GM23338 (cell line): ENCODE data around the gene TAF12. TPM values are rescaled to one million over a fixed set of nuclear protein-coding genes. Genes with fewer than 3 reads are reported as not detected.
A peak's percentile ranks its signal among the peaks of the same experiment; 100 is the strongest.

ENCODE experiments used
- ATAC-seq: fragments of 200-7000 bp; cut with Tn5 transposase; 3 replicates; pipeline ENCODE4 v1.9.1; 2020
- DNase-seq: peaks from one replicate; pipeline ENCODE4 v3.0.0-alpha.2; 2015; ENCODE audit warnings: low spot score
- H2AFZ ChIP-seq: fragments of 200-600 bp; sonication (generic); 2 replicates; pipeline ENCODE4 v1.8.0; 2016; ENCODE audit warnings: antibody characterized with exemption, mild to moderate bottlenecking, moderate library complexity
- H3F3A ChIP-seq: fragments of 200-600 bp; sonication (generic); replicated peaks from 2 replicates; pipeline ENCODE4 v1.8.0; 2017; ENCODE audit warnings: antibody characterized with exemption, mixed run types, low read depth
- H3K27ac ChIP-seq: fragments of 200-600 bp; sonication (generic); 2 replicates; pipeline ENCODE4 v1.6.1; 2016; ENCODE audit warnings: low read depth
- H3K27me3 ChIP-seq: fragments of 200-600 bp; sonication (generic); 2 replicates; pipeline ENCODE4 v1.8.0; 2016; ENCODE audit warnings: mild to moderate bottlenecking, mixed run types, moderate library complexity; ENCODE audit not compliant: insufficient read depth
- H3K36me3 ChIP-seq: fragments of 200-600 bp; sonication (generic); 2 replicates; pipeline ENCODE4 v1.8.0; 2016; ENCODE audit warnings: mild to moderate bottlenecking; ENCODE audit not compliant: insufficient read depth
- H3K4me1 ChIP-seq: fragments of 200-600 bp; sonication (generic); 2 replicates; pipeline ENCODE4 v1.8.0; 2016; ENCODE audit warnings: mild to moderate bottlenecking, moderate library complexity; ENCODE audit not compliant: insufficient read depth
- H3K4me2 ChIP-seq: fragments of 200-600 bp; sonication (generic); 2 replicates; pipeline ENCODE4 v1.7.1; 2017; ENCODE audit warnings: mixed run types
- H3K4me3 ChIP-seq: fragments of 200-600 bp; sonication (generic); 2 replicates; pipeline ENCODE4 v1.6.1; 2016; ENCODE audit warnings: mixed run types
- H3K79me2 ChIP-seq: fragments of 200-600 bp; sonication (generic); replicated peaks from 2 replicates; pipeline ENCODE4 v1.8.0; 2017; ENCODE audit warnings: mild to moderate bottlenecking; ENCODE audit not compliant: insufficient read depth
- H3K9me2 ChIP-seq: fragments of 200-600 bp; sonication (generic); 2 replicates; pipeline ENCODE4 v1.8.0; 2017; ENCODE audit not compliant: insufficient read depth
- H4K20me1 ChIP-seq: fragments of 200-600 bp; sonication (generic); replicated peaks from 2 replicates; pipeline ENCODE4 v1.8.0; 2017; ENCODE audit warnings: mild to moderate bottlenecking; ENCODE audit not compliant: insufficient read depth
- H3K27ac Mint-ChIP-seq: 2 replicates; pipeline ENCODE4 v1.8.0; 2020; ENCODE audit warnings: inconsistent platforms, mild to moderate bottlenecking, moderate library complexity, mixed read lengths
- H3K27me3 Mint-ChIP-seq: 3 replicates; pipeline ENCODE4 v1.8.0; 2022; ENCODE audit warnings: low read depth, mild to moderate bottlenecking, moderate library complexity, mixed read lengths, inconsistent platforms; ENCODE audit not compliant: insufficient read depth, poor library complexity
- H3K36me3 Mint-ChIP-seq: 3 replicates; pipeline ENCODE4 v1.8.0; 2021; ENCODE audit warnings: low read depth, mild to moderate bottlenecking, inconsistent platforms, moderate library complexity, mixed read lengths
- H3K4me1 Mint-ChIP-seq: 3 replicates; pipeline ENCODE4 v1.8.0; 2020; ENCODE audit warnings: mild to moderate bottlenecking, inconsistent platforms, mixed read lengths
- H3K4me3 Mint-ChIP-seq: 3 replicates; pipeline ENCODE4 v1.8.0; 2021; ENCODE audit warnings: moderate library complexity, mild to moderate bottlenecking, inconsistent platforms, mixed read lengths
- H3K9me3 Mint-ChIP-seq: 3 replicates; pipeline ENCODE4 v1.8.0; 2020; ENCODE audit warnings: moderate library complexity, mild to moderate bottlenecking, inconsistent platforms, mixed read lengths
- CREB1 ChIP-seq: fragments of 250-450 bp; sonication (Bioruptor Pico); IDR thresholded peaks from 2 replicates; pipeline ENCODE4 v1.5.0; 2020; ENCODE audit warnings: low read depth, mild to moderate bottlenecking, moderate library complexity
- CTCF ChIP-seq, 2 experiments: fragments of 200-600 bp in 1 of 2; sonication (generic) in 1 of 2; conservative IDR thresholded peaks; 2 replicates each; pipeline versions ENCODE4 v1.5.1 to v1.6.1; 2016 to 2017; ENCODE audit warnings: antibody characterized with exemption in 2 of 2, low read depth in 2 of 2, mild to moderate bottlenecking in 2 of 2, moderate library complexity in 1 of 2
- ETS1 ChIP-seq: IDR thresholded peaks from 2 replicates; pipeline ENCODE4 v1.6.1; 2016; ENCODE audit warnings: antibody characterized with exemption
- EZH2phosphoT487 ChIP-seq: fragments of 200-600 bp; sonication (generic); IDR thresholded peaks from one replicate; pipeline ENCODE4 v1.8.1; 2018; ENCODE audit warnings: antibody characterized with exemption; ENCODE audit not compliant: unreplicated experiment
- JUNB ChIP-seq: IDR thresholded peaks from one replicate; pipeline ENCODE4 v1.6.1; 2016; ENCODE audit warnings: antibody characterized with exemption; ENCODE audit not compliant: unreplicated experiment
- REST ChIP-seq: IDR thresholded peaks from one replicate; pipeline ENCODE4 v1.6.1; 2018; ENCODE audit warnings: antibody characterized with exemption; ENCODE audit not compliant: unreplicated experiment
- STAT1 ChIP-seq: IDR thresholded peaks from one replicate; pipeline ENCODE4 v1.6.1; 2016; ENCODE audit warnings: antibody characterized with exemption; ENCODE audit not compliant: unreplicated experiment
- ZNF114 ChIP-seq: fragments of 250-450 bp; sonication (Bioruptor Pico); IDR thresholded peaks from 2 replicates; pipeline ENCODE4 v1.5.0; 2020; ENCODE audit warnings: mild to moderate bottlenecking, moderate library complexity
- ZNF331 ChIP-seq: fragments of 250-450 bp; sonication (Bioruptor Pico); IDR thresholded peaks from 2 replicates; pipeline ENCODE4 v1.5.0; 2020; ENCODE audit warnings: low read depth, mild to moderate bottlenecking, moderate library complexity
- polyA plus RNA-seq: library from polyadenylated mRNA; unstranded; fragments of >200 nt; fragmentation: Nextera tagmentation; extraction: Ambion mirVana; gene quantifications from 2 replicates; pipeline ENCODE4 v1.2.1, GENCODE V29; 2016
- total RNA-seq: library from RNA; depleted of rRNA; stranded (reverse); fragments of >200 nt; shearing (Covaris generic); gene quantifications from 2 replicates; pipeline ENCODE4 v1.2.3, GENCODE V29; 2014

TAF12 gene
- total and polyA plus RNA-seq, 2 experiments from 2014 or later = 15.2 to 46.8 TPM

GRCh38 chr1:28640766-28641165 lies 2.1 kb downstream of the TAF12 start:
- peaks cover 18% of the 10 kb centered on the region for H3K4me1 Mint-ChIP-seq
- no peak overlapping the region for H3K4me2 ChIP-seq
- no peak overlapping the region for H2AFZ ChIP-seq
- TF ChIP-seq ZNF331 (CRISPR knock-in tag) (no peak), ZNF114 (CRISPR knock-in tag) (no peak), CTCF (conservative IDR thresholded peaks at IDR 0.05; ENCODE audit: low read depth in 2 of 2) (peak; percentile 31 to 38)
- peak overlapping the region; percentile 99; the same call in 2 of the 3 replicates for H3K4me3 Mint-ChIP-seq
- peaks cover 9% of the 10 kb centered on the region; the same call in 1 of the 2 replicates for H3K4me1 ChIP-seq
- H3K9me2 ChIP-seq = no peaks in the 10 kb centered on the region
- no peak overlapping the region for H3K27ac Mint-ChIP-seq
- H3K27me3 Mint-ChIP-seq = peaks cover 21% of the 10 kb centered on the region
- H3F3A ChIP-seq = peaks cover 10% of the 10 kb centered on the region; the same call in 1 of the 2 replicates
- no peaks in the 10 kb centered on the region; the same call in 2 of the 3 replicates for H3K36me3 Mint-ChIP-seq
- no peaks in the 10 kb centered on the region for H3K36me3 ChIP-seq
- no peaks in the 10 kb centered on the region for H3K27me3 ChIP-seq
- H4K20me1 ChIP-seq = no peaks in the 10 kb centered on the region
- peaks cover 31% of the 10 kb centered on the region for H3K79me2 ChIP-seq
- no peak overlapping the region for H3K27ac ChIP-seq
- H3K9me3 Mint-ChIP-seq = no peaks in the 10 kb centered on the region
- DNase-seq (peak; percentile 36), ATAC-seq (no peak)
- no peak overlapping the region for H3K4me3 ChIP-seq

GRCh38 chr1:28632560-28632959 lies 10.3 kb downstream of the TAF12 start:
- Mint-ChIP-seq H3K36me3 (peaks cover 8% of the 10 kb centered on the region; the same call in 2 of the 3 replicates), H3K27ac (no peak overlapping the region), H3K4me1 (no peaks in the 10 kb centered on the region), H3K4me3 (no peak overlapping the region), H3K27me3 (no peaks in the 10 kb centered on the region), H3K9me3 (no peaks in the 10 kb centered on the region)
- Histone ChIP-seq H3K4me1 (no peaks in the 10 kb centered on the region), H3F3A (no peaks in the 10 kb centered on the region), H4K20me1 (no peaks in the 10 kb centered on the region), H2AFZ (no peak overlapping the region), H3K27ac (no peak overlapping the region), H3K27me3 (no peaks in the 10 kb centered on the region), H3K79me2 (0 out of 2 replicates have a peak, but pooled peaks cover under 1% of the 10 kb centered on the region), H3K9me2 (no peaks in the 10 kb centered on the region), H3K4me3 (no peak overlapping the region), H3K4me2 (no peak overlapping the region), H3K36me3 (no peaks in the 10 kb centered on the region)
- ATAC-seq = no peak
- no peak for DNase-seq
- TF ChIP-seq CTCF (conservative IDR thresholded peaks at IDR 0.05; ENCODE audit: low read depth in 2 of 2) (no peak), STAT1 (no peak), JUNB (no peak), EZH2phosphoT487 (no peak), REST (no peak), CREB1 (CRISPR knock-in tag) (no peak), ZNF114 (CRISPR knock-in tag) (no peak), ETS1 (no peak)
